ENCODE results near the gene CCDC91.

CCDC91 gene

DNA sequence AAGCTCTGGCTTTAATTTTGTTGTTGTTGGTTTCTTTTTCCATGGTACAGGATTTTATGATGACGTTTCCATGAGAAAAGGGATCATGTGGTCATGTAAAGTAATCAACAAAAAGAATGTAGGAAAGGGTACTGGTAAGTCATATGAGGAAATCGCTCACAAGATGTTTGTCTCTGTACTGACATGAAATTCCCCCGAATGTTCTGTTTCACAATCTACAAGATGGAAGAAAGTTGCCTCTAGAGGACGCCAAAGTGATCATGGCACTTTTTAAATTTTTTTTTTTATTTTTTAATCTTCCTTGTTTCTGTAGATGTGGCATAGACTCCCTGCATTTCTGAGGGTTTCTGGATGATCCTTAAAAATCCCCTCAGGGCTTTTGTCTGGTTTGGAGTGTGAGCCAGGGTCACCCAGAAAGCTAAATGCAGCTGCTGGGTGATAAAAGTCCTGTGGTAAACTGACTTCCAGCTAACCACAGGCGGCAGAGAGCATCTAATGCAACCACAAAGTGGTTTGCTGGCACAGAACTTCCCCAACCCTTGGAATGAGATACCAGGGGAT is 393.5 kb downstream of the CCDC91 start:
- DNase-seq (ENCODE audit: low read depth): no peak

DNA sequence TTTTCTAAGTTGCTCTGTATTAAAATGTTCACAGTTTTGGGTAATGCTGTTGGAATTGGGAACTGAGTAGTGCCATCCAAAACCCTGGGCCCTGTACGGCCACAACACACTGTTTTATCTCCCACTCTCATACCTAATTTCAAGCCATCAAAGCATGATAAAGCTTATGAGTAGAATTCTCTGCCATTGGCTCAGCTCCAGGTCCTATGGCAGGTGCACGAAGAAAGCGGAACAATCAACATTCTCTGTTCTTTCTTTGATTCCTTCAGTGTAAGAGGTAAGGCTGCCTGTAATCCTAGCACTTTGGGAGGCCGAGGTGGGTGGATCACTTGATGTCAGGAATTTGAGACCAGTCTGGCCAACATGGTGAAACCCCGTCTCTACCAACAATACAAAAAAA is 394.9 kb downstream of the CCDC91 start:
- no peak for DNase-seq (ENCODE audit: low read depth)

DNA sequence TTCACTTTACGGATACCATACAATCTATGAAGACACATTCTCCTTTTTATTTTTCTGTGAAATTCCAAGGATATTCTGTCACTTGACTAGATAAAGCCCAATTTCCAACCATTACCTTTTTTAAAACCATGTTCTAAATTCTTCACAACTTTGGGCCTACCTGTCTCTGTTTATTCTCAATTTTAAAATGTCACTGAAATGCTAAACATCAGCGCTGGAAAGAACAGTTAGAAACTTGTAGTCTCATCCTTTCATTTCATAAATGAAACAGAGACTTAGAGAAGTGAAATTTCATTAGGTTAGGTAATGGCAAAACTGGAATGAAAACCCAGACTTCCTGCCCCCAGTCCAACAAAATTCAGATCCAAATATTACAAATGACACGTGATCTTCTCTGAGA is 396.2 kb downstream of the CCDC91 start:
- DNase-seq (ENCODE audit: low read depth): no peak

DNA sequence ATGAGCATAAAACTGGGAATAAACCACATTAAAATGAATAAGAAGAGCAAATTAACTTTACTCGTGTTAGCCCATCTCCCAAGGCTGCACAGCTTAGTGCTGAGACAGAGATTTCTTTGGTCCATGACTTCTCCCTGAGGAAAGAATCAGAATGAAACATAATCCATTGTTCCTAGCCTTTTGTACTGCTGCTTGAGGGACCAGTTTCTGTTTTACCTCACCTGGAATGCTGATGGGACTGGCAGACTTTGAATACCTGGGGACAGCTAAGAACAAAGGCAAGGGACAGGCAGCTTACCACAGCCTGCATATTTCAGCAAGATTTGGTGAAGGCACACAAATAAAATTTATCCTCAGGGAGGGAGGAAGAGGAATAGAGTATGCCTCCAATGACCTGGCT is 401.6 kb downstream of the CCDC91 start:
- no peak for DNase-seq (ENCODE audit: low read depth)
